HCT116 (cell line): Measurements from ENCODE around the gene DDRGK1. TPM values are rescaled to one million over a fixed set of nuclear protein-coding genes. Genes with fewer than 3 reads are reported as not detected.

Source experiments
- ATAC-seq: fragments of 200-7000 bp; cut with Tn5 transposase; 2 replicates; pipeline ENCODE4 v1.9.1; 2020; ENCODE audit warnings: mild to moderate bottlenecking, moderate library complexity
- BruUV-seq: library from RNA; stranded (reverse); fragments of 400-500 nt; replicated peaks from 2 replicates; lab custom pipeline; 2021; lab: Mats Ljungman, UMichigan
- CTCF ChIA-PET: fragments of 300-600 bp; sonication (Branson Sonifier 250); formaldehyde crosslinking; loops from one replicate; lab custom pipeline; 2021; ENCODE audit warnings: antibody characterized with exemption; lab: Charles Lee
- POLR2A ChIA-PET: fragments of 300-600, 350-600 bp; sonication (Branson Sonifier 250); formaldehyde crosslinking; loops from one replicate; lab custom pipeline; 2021; ENCODE audit warnings: antibody characterized with exemption; lab: Charles Lee
- RAD21 ChIA-PET, 2 experiments: fragments of 300-600 bp; sonication (Branson Sonifier 250); formaldehyde crosslinking; loops; one replicate each; lab custom pipeline; 2023; ENCODE audit warnings: low total read pairs in 2 of 2; ENCODE audit not compliant: uncharacterized antibody in 2 of 2, unreplicated experiment in 2 of 2, low non-redundant PET in 1 of 2; lab: Charles Lee
- DNase-seq: peaks from one replicate; pipeline ENCODE4 v3.0.0-alpha.2; 2010; ENCODE audit warnings: low read depth, low spot score
- H2AFZ ChIP-seq: fragments of 200-600 bp; shearing (Covaris generic), sonication (generic); 2 replicates; pipeline ENCODE4 v1.6.1; 2017; ENCODE audit warnings: low read depth, mixed run types, mixed read lengths, antibody characterized with exemption, low read length; ENCODE audit not compliant: poor library complexity, severe bottlenecking
- H3K27ac ChIP-seq: 2 replicates; pipeline ENCODE4 v1.5.1; 2012; ENCODE audit warnings: low read depth, low read length
- H3K27me3 ChIP-seq: fragments of 200-600 bp; sonication (generic); 2 replicates; pipeline ENCODE4 v1.6.1; 2016; ENCODE audit warnings: mixed run types, low read length, mixed read lengths; ENCODE audit not compliant: insufficient read depth
- H3K36me3 ChIP-seq, 2 experiments: fragments of 200-500 bp in 1 of 2; fragments of 200-600 bp in 1 of 2; sonication (Bioruptor generic) in 1 of 2; sonication (generic) in 1 of 2; 2 replicates each; pipeline versions ENCODE4 v1.5.1 to v1.6.1; 2014 to 2016; ENCODE audit warnings: low read length in 2 of 2, inconsistent platforms in 1 of 2, mixed read lengths in 1 of 2, mixed run types in 1 of 2; ENCODE audit not compliant: insufficient read depth in 2 of 2, control insufficient read depth in 1 of 2
- H3K4me1 ChIP-seq, 2 experiments: fragments of 200-600 bp in 1 of 2; sonication (generic) in 1 of 2; 2 replicates each; pipeline versions ENCODE4 v1.5.1 to v1.6.1; 2012 to 2017; ENCODE audit warnings: low read length in 2 of 2, inconsistent platforms in 1 of 2, mild to moderate bottlenecking in 1 of 2, mixed read lengths in 1 of 2, mixed run types in 1 of 2, moderate library complexity in 1 of 2; ENCODE audit not compliant: insufficient read depth in 2 of 2, control insufficient read depth in 1 of 2
- H3K4me2 ChIP-seq: fragments of 200-600 bp; sonication (generic); 2 replicates; pipeline ENCODE4 v1.6.1; 2017; ENCODE audit warnings: mixed run types, low read length, mixed read lengths
- H3K4me3 ChIP-seq, 2 experiments: fragments of 200-600 bp in 1 of 2; sonication (generic) in 1 of 2; replicated peaks in 1 of 2; 2 replicates each; pipeline ENCODE4 v1.5.1; 2011 to 2016; ENCODE audit warnings: low read length in 2 of 2, control low read depth in 1 of 2, low read depth in 1 of 2, mild to moderate bottlenecking in 1 of 2, mixed read lengths in 1 of 2, mixed run types in 1 of 2
- H3K79me2 ChIP-seq: fragments of 200-600 bp; sonication (generic); 2 replicates; pipeline ENCODE4 v1.6.1; 2017; ENCODE audit warnings: mild to moderate bottlenecking, mixed run types, low read length, moderate library complexity, mixed read lengths; ENCODE audit not compliant: insufficient read depth
- H3K9ac ChIP-seq: fragments of 200-600 bp; sonication (generic); 2 replicates; pipeline ENCODE4 v1.6.1; 2016; ENCODE audit warnings: low read length, mixed read lengths
- H3K9me2 ChIP-seq: fragments of 200-600 bp; sonication (generic), shearing (Covaris generic); 2 replicates; pipeline ENCODE4 v1.6.1; 2017; ENCODE audit warnings: mixed run types, mild to moderate bottlenecking, moderate library complexity; ENCODE audit not compliant: insufficient read depth
- H3K9me3 ChIP-seq, 2 experiments: fragments of 200-500 bp in 1 of 2; fragments of 200-600 bp in 1 of 2; sonication (Bioruptor generic) in 1 of 2; sonication (generic) in 1 of 2; 2 replicates each; pipeline ENCODE4 v1.6.1; 2014 to 2017; ENCODE audit warnings: low read length in 2 of 2, mixed read lengths in 2 of 2, inconsistent platforms in 1 of 2, low read depth in 1 of 2, mild to moderate bottlenecking in 1 of 2, mixed run types in 1 of 2, moderate library complexity in 1 of 2; ENCODE audit not compliant: control insufficient read depth in 1 of 2, insufficient read depth in 1 of 2
- H4K20me1 ChIP-seq: fragments of 200-600 bp; sonication (generic), shearing (Covaris generic); 2 replicates; pipeline ENCODE4 v1.6.1; 2017; ENCODE audit warnings: mixed run types, mild to moderate bottlenecking, moderate library complexity; ENCODE audit not compliant: insufficient read depth
- CBX3 ChIP-seq: IDR thresholded peaks from 2 replicates; pipeline ENCODE4 v1.6.1; 2012; ENCODE audit warnings: low read depth
- CEBPB ChIP-seq: IDR thresholded peaks from 2 replicates; pipeline ENCODE4 v1.6.1; 2012; ENCODE audit warnings: low read depth
- ELF1 ChIP-seq: IDR thresholded peaks from 2 replicates; pipeline ENCODE4 v1.6.1; 2012; ENCODE audit warnings: low read depth, borderline replicate concordance
- EZH2phosphoT487 ChIP-seq: fragments of 200-600 bp; IDR thresholded peaks from 2 replicates; pipeline ENCODE4 v1.6.1; 2018; ENCODE audit warnings: antibody characterized with exemption, borderline replicate concordance
- JUND ChIP-seq: IDR thresholded peaks from 2 replicates; pipeline ENCODE4 v1.6.1; 2012
- MAX ChIP-seq: IDR thresholded peaks from 2 replicates; pipeline ENCODE4 v1.6.1; 2012
- POLR2A ChIP-seq: IDR thresholded peaks from 2 replicates; pipeline ENCODE4 v1.7.0; 2011; ENCODE audit warnings: borderline replicate concordance; ENCODE audit not compliant: insufficient read depth, insufficient read length; ENCODE audit errors: extremely low read depth
- SIN3A ChIP-seq: IDR thresholded peaks from 2 replicates; pipeline ENCODE4 v1.6.1; 2012; ENCODE audit warnings: low read depth
- SP1 ChIP-seq: IDR thresholded peaks from 2 replicates; pipeline ENCODE4 v1.6.1; 2012; ENCODE audit warnings: low read depth
- TCF7L2 ChIP-seq: IDR thresholded peaks from 2 replicates; pipeline ENCODE4 v1.7.0; 2011; ENCODE audit warnings: borderline replicate concordance, inconsistent platforms; ENCODE audit not compliant: insufficient read depth, insufficient read length; ENCODE audit errors: extremely low read depth
- ZBTB33 ChIP-seq: IDR thresholded peaks from 2 replicates; pipeline ENCODE4 v1.6.1; 2011; ENCODE audit warnings: mild to moderate bottlenecking, low read length, moderate library complexity; ENCODE audit not compliant: insufficient replicate concordance; ENCODE audit errors: extremely low read depth
- intact Hi-C: fragments of 100-400 bp; cut with micrococcal nuclease; formaldehyde crosslinking; loops from 2 replicates; pipeline ENCODE4 v1.10.0; 2022
- total RNA-seq: library from RNA; stranded (reverse); gene quantifications from one replicate; pipeline ENCODE4 v1.2.1, GENCODE V29; 2021; ENCODE audit not compliant: unreplicated experiment
- TF ChIP-seq, protein P1 (sequence below): IDR thresholded peaks from 2 replicates; pipeline ENCODE4 v1.6.1; 2012
- TF ChIP-seq, protein P2 (sequence below): IDR thresholded peaks from 2 replicates; pipeline ENCODE4 v1.6.1; 2012; ENCODE audit warnings: low read depth

The DDRGK1 gene
- total RNA-seq, 1 experiment from 2014 or later, result 45.8 TPM

- H3K27me3 ChIP-seq, result no peaks in the 10 kb centered on the region
- DNase-seq (no peak), ATAC-seq (no peak)
- BruUV-seq, result no TSS peak
- H4K20me1 ChIP-seq, result no peaks in the 10 kb centered on the region
- H3K36me3 ChIP-seq, result no peaks in the 10 kb centered on the region
- no peak for TF ChIP-seq EZH2phosphoT487
- no peak for TF ChIP-seq CBX3
- TF ChIP-seq, protein P1, sequence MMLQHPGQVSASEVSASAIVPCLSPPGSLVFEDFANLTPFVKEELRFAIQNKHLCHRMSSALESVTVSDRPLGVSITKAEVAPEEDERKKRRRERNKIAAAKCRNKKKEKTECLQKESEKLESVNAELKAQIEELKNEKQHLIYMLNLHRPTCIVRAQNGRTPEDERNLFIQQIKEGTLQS, result no peak
- TF ChIP-seq CEBPB, result no peak
- no peak for TF ChIP-seq JUND
- ChIA-PET CTCF (no interaction called here), RAD21 (no interaction called here), POLR2A (no interaction called here)
- intact Hi-C loops, result no loop called here
- no peak overlapping the region for H3K4me3 ChIP-seq
- no peaks in the 10 kb centered on the region for H3K79me2 ChIP-seq
- H3K9me3 ChIP-seq, result no peaks in the 10 kb centered on the region
- no peak overlapping the region for H2AFZ ChIP-seq
- H3K9ac ChIP-seq, result no peak overlapping the region
- peaks cover 0 to 15% of the 10 kb centered on the region in 2 experiments; a peak in 1 of 4 replicates for H3K4me1 ChIP-seq
- H3K27ac ChIP-seq, result no peak overlapping the region
- H3K9me2 ChIP-seq, result no peaks in the 10 kb centered on the region
- no peak overlapping the region for H3K4me2 ChIP-seq
Measured at GRCh38 chr20:3164763-3165410, 39.6 kb downstream of the DDRGK1 start.

GRCh38 chr20:3164043-3164762, 40.3 kb downstream of the DDRGK1 start:
- no peak for ATAC-seq
- RAD21 ChIA-PET, result no interaction called here
- no TSS peak for BruUV-seq
- TF ChIP-seq SIN3A (no peak), ZBTB33 (no peak), SP1 (no peak), POLR2A (no peak), EZH2phosphoT487 (no peak), MAX (no peak), ELF1 (no peak), TCF7L2 (no peak)
- TF ChIP-seq, protein P2, sequence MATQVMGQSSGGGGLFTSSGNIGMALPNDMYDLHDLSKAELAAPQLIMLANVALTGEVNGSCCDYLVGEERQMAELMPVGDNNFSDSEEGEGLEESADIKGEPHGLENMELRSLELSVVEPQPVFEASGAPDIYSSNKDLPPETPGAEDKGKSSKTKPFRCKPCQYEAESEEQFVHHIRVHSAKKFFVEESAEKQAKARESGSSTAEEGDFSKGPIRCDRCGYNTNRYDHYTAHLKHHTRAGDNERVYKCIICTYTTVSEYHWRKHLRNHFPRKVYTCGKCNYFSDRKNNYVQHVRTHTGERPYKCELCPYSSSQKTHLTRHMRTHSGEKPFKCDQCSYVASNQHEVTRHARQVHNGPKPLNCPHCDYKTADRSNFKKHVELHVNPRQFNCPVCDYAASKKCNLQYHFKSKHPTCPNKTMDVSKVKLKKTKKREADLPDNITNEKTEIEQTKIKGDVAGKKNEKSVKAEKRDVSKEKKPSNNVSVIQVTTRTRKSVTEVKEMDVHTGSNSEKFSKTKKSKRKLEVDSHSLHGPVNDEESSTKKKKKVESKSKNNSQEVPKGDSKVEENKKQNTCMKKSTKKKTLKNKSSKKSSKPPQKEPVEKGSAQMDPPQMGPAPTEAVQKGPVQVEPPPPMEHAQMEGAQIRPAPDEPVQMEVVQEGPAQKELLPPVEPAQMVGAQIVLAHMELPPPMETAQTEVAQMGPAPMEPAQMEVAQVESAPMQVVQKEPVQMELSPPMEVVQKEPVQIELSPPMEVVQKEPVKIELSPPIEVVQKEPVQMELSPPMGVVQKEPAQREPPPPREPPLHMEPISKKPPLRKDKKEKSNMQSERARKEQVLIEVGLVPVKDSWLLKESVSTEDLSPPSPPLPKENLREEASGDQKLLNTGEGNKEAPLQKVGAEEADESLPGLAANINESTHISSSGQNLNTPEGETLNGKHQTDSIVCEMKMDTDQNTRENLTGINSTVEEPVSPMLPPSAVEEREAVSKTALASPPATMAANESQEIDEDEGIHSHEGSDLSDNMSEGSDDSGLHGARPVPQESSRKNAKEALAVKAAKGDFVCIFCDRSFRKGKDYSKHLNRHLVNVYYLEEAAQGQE, result no peak

More at GRCh38 chr20:3164043-3164762, 40.3 kb downstream of the DDRGK1 start:
- Histone ChIP-seq H3K4me1 (peaks cover 0 to 15% of the 10 kb centered on the region in 2 experiments; a peak in 1 of 4 replicates), H3K4me3 (no peak overlapping the region), H3K27me3 (no peaks in the 10 kb centered on the region), H3K9me2 (no peaks in the 10 kb centered on the region), H3K79me2 (peaks cover 4% of the 10 kb centered on the region), H4K20me1 (no peaks in the 10 kb centered on the region), H2AFZ (no peak overlapping the region), H3K36me3 (no peaks in the 10 kb centered on the region), H3K9me3 (no peaks in the 10 kb centered on the region), H3K4me2 (no peak overlapping the region), H3K9ac (no peak overlapping the region), H3K27ac (no peak overlapping the region)
- CTCF ChIA-PET, result no interaction called here
- intact Hi-C loops, result no loop called here
- POLR2A ChIA-PET, result no interaction called here
- no peak for DNase-seq
